Neutrophil (primary cell): ENCODE measurements around the gene OR4A16.

Experiments
- H3K27ac ChIP-seq: fragments of 200-600 bp; sonication (generic); 2 replicates; pipeline ENCODE4 v1.5.1; 2016; ENCODE audit warnings: mild to moderate bottlenecking, moderate library complexity
- H3K27me3 ChIP-seq: fragments of 200-600 bp; sonication (generic); 2 replicates; pipeline ENCODE4 v1.6.0; 2016; ENCODE audit warnings: mild to moderate bottlenecking
- H3K36me3 ChIP-seq: fragments of 200-600 bp; sonication (generic); 2 replicates; pipeline ENCODE4 v1.5.1; 2017
- H3K4me1 ChIP-seq, 2 experiments: fragments of 200-600 bp in 1 of 2; sonication (generic) in 1 of 2; 1 replicate in 1 of 2; 2 replicates in 1 of 2; pipeline versions ENCODE4 v1.5.1 to v1.6.1; 2013 to 2016; ENCODE audit warnings: low read depth in 1 of 2, low read length in 1 of 2, mild to moderate bottlenecking in 1 of 2, moderate library complexity in 1 of 2; ENCODE audit not compliant: control insufficient read depth in 1 of 2, insufficient read depth in 1 of 2
- H3K4me3 ChIP-seq, 2 experiments: fragments of 200-600 bp in 1 of 2; sonication (generic) in 1 of 2; 1 replicate in 1 of 2; 2 replicates in 1 of 2; pipeline ENCODE4 v1.5.1; 2013 to 2016; ENCODE audit warnings: low read depth in 1 of 2, low read length in 1 of 2, mild to moderate bottlenecking in 1 of 2, moderate library complexity in 1 of 2
- H3K9me3 ChIP-seq: fragments of 200-600 bp; sonication (generic); 2 replicates; pipeline ENCODE4 v1.5.1; 2016
- CTCF ChIP-seq: fragments of 200-600 bp; sonication (generic); IDR thresholded peaks from 2 replicates; pipeline ENCODE4 v1.5.1; 2016; ENCODE audit warnings: antibody characterized with exemption

The OR4A16 gene

GRCh38 chr11:55367674-55368073 is 24.7 kb downstream of the OR4A16 start, which contains the start of gene OR4A15:
Gene OR4A15, plus strand, starts transcription at chr11:55367974. Its CDS starts 0 bp downstream, at chr11:55367974.
- no peak within 1 kb of the TSS for H3K27ac ChIP-seq
- no peaks in the 10 kb centered on the region for H3K36me3 ChIP-seq
- no peaks in the 10 kb centered on the region for H3K9me3 ChIP-seq
- TF ChIP-seq CTCF, result no peak
- no peak within 1 kb of the TSS for H3K4me3 ChIP-seq
- H3K27me3 ChIP-seq, result no peaks in the 10 kb centered on the region
- H3K4me1 ChIP-seq, result no peaks in the 10 kb centered on the region
